Measurements from ENCODE around the gene VPS13D.

- TF ChIP-seq POLR2A (IDR thresholded peaks at IDR 0.05) (no peak), CTCF (IDR thresholded peaks at IDR 0.05) (no peak)
Measured at GRCh38 chr1:12287869-12288268, 58.0 kb downstream of the VPS13D start.

Data from esophagus squamous epithelium (tissue), 4 donors.